Measurements from ENCODE around the gene PALS2.

PALS2 gene

DNA sequence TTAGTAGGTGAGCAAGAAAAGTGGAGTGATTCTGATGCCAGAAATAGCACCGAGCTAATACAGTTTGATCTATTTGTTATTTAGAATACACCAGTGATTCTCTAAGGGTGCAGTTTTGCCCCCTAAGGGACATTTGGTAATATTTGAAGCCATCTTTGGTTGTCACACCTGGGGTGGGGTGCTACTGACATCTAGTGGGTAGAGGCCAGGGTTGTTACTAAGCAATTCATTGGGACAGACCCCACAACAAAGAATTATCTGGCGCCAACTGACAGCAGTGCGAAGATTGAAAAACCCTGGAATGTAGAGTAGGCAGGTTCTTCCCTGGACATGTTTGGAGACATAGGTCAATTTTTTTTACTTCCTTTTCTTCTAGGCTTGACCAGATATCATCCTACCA is 14.6 kb downstream of the PALS2 start:
- no peak for DNase-seq

GRCh38 chr7:24591152-24591551 is 17.9 kb downstream of the PALS2 start:
- no peak for DNase-seq

- DNase-seq: no peak
Observed at GRCh38 chr7:24595671-24596418, 22.6 kb downstream of the PALS2 start.

DNA sequence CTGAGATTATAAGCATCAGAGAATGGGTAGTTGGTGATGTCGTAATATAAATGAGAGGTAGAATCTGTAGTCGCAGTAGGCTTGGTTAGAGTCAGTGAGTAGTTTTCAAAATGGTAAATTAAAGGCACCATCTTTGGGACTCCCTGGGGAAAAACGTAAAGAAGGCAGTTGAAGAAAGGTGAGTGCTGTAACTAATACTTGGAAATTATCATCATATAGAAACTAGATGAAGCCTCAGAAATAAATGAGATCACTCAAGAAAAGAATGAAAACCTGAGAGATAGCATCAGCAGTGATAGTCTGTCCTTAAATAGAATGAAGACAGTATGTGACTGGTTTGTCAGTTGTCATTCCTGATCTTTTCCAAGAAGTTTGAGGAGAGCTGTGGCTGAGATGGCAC is 23.8 kb downstream of the PALS2 start:
- DNase-seq: no peak

DNA sequence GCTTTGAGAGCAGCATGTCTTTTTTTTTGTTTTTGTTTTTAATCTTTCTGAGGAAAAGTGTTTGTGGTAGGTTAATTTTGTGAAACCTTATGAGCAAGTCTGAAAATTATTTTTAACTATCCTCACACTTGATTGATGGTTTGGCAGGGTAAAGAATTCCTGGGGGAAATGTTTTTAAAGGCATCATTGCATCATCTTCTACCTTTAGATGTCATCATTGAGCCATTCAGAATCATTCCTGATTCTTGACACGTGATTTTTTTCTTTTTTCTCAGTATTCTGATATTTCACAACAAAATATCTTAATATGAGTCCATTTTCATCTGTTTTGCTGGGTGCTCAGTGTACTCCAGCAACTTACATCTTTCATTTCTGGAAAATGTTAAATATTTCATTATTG is 28.3 kb downstream of the PALS2 start:
- DNase-seq: no peak

DNA sequence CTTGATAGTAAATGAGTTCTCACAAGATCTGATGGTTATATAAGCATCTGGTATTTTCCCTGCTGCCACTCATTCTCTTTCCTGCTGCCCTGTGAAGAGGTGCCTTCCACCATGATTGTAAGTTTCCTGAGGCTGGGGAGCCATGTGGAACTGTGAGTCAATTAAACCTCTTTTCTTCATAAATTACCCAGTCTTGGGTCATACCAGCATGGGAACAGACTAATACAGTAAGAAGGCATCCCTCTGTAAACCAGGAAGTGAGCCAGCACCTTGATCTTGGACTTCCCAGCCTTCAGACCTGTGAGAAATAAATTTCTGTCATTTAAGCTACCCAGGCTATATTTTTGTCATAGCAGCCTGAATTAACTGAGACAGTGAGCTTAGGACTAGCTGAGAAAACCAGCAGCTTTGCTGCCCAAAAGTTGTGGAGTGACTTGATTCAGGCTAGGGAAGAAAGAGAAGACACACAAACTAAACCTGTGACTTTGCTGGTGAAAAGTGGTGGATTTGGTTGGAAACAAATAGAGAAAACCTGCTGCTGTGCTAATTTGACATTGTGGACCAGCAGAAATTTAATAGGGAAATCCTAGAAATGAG is 29.7 kb downstream of the PALS2 start:
- no peak for DNase-seq

- DNase-seq: no peak
Observed at GRCh38 chr7:24604630-24605029, 31.4 kb downstream of the PALS2 start.

DNA sequence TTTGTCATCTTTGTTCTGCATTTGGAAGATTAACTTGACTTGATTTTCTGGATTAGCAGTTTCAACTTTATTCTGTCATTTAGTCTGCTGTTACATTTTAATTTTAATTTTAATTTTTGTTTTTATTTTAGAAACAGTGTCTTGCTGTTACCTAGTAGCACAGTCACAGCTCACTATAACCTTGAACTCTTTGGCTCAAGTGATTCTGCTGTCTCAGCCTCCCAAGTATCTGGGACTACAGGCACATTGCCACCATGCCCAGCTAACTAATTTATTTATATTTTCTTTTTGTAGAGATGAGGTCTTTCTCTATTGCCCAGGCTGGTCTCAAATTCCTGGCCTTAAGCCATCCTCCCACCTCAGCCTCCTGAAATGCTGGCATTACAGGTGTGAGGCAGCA is 35.3 kb downstream of the PALS2 start:
- DNase-seq: no peak

- DNase-seq: no peak
Observed at GRCh38 chr7:24609059-24609458, 35.8 kb downstream of the PALS2 start.

GRCh38 chr7:24609570-24609969 is 36.3 kb downstream of the PALS2 start:
- no peak for DNase-seq

DNA sequence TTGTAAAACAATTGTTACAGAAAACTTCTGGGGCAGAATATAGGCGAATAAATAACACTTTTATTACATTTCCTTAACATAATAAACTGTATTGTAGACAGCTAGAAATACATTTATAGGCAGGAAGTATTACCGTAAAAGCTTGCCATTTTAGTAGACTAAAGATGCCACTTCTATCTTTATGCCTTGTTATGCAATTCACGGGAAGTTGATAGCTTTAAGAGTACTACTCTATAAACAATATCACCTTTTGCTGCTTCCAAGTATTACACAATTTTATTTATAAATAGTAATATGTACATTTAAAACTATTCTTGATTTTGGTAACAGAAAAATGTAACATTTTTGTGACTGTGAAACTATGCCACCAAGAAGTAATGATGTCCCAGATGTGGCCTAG is 37.9 kb downstream of the PALS2 start:
- no peak for DNase-seq

GRCh38 chr7:24617957-24618616 is 44.8 kb downstream of the PALS2 start:
- no peak for DNase-seq

DNA sequence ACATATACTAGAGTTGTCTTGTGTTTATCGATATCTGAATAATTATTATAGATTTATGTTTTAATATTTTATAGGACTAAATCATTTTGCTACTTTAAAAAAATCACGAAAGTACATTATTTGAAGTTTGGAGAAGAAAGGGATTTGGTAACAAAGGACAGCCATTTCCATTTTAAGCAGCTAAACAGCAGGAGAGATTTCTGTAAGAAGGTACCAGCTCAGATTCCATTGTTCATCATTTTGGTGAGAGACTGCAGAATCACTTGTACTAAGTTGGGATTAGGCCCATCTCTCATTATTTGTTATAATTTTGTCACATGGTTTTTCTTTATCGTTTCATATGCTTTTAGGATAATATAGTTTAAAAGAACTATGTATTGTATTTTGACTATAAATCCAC is 46.7 kb downstream of the PALS2 start:
- DNase-seq: no peak

GRCh38 chr7:24622646-24623182 is 49.5 kb downstream of the PALS2 start:
- DNase-seq: no peak
